GM21786 (cell line): ENCODE measurements around the gene DHRS4.
"Not testable (repeated sequence)": the region's sequence is repeated elsewhere in the genome, so short reads cannot be mapped to it uniquely, and the experiment has no call there.

ENCODE experiments used
- ATAC-seq: cut with Tn5 transposase; IDR thresholded peaks from one replicate; pipeline ENCODE4 v1.9.1; 2021; ENCODE audit not compliant: unreplicated experiment

The DHRS4 gene

GRCh38 chr14:23981951-23982813, 28.6 kb downstream of the DHRS4 start:
- ATAC-seq = not testable (repeated sequence)

GRCh38 chr14:23984891-23985602, 31.5 kb downstream of the DHRS4 start:
- no peak for ATAC-seq

- ATAC-seq = peak; percentile 5
Measured at GRCh38 chr14:23988223-23988606, 34.6 kb downstream of the DHRS4 start.

- ATAC-seq = peak; percentile 93
Measured at GRCh38 chr14:23988607-23989363, 35.2 kb downstream of the DHRS4 start, which contains the start of gene DHRS4L2. Gene DHRS4L2 (plus strand): TSS chr14:23988929. CDS start chr14:23988948, 19 bp downstream.

- ATAC-seq = not testable (repeated sequence)
Measured at GRCh38 chr14:23989734-23990445, 36.3 kb downstream of the DHRS4 start.

- not testable (repeated sequence) for ATAC-seq
Measured at GRCh38 chr14:23990961-23991360, 37.4 kb downstream of the DHRS4 start.

- not testable (repeated sequence) for ATAC-seq
Measured at GRCh38 chr14:23993042-23993441, 39.5 kb downstream of the DHRS4 start.

GRCh38 chr14:23996009-23996408, 42.4 kb downstream of the DHRS4 start:
- ATAC-seq = not testable (repeated sequence)

- ATAC-seq = not testable (repeated sequence)
Measured at GRCh38 chr14:23996825-23997224, 43.3 kb downstream of the DHRS4 start.

GRCh38 chr14:23999640-24000039, 46.1 kb downstream of the DHRS4 start:
- ATAC-seq = not testable (repeated sequence)

GRCh38 chr14:24001078-24001477, 47.5 kb downstream of the DHRS4 start:
- not testable (repeated sequence) for ATAC-seq

- ATAC-seq = not testable (repeated sequence)
Measured at GRCh38 chr14:24001679-24002078, 48.1 kb downstream of the DHRS4 start.

GRCh38 chr14:24006471-24006816, 52.9 kb downstream of the DHRS4 start:
- ATAC-seq = peak; percentile 28

- peak; percentile 83 for ATAC-seq
Measured at GRCh38 chr14:24006817-24007652, 53.5 kb downstream of the DHRS4 start.

GRCh38 chr14:24011051-24011450, 57.5 kb downstream of the DHRS4 start:
- ATAC-seq = no peak

GRCh38 chr14:24012726-24013273, 59.2 kb downstream of the DHRS4 start:
- ATAC-seq = not testable (repeated sequence)

- ATAC-seq = no peak
Measured at GRCh38 chr14:24013654-24014514, 60.3 kb downstream of the DHRS4 start.

- not testable (repeated sequence) for ATAC-seq
Measured at GRCh38 chr14:24015745-24016144, 62.2 kb downstream of the DHRS4 start.
